HK-2 (cell line): ENCODE measurements around the gene SYNE4.

Source experiments
- DNase-seq: peaks from one replicate; pipeline ENCODE4 v3.0.0-alpha.2; 2018; ENCODE audit not compliant: unreplicated experiment

Gene SYNE4

DNA sequence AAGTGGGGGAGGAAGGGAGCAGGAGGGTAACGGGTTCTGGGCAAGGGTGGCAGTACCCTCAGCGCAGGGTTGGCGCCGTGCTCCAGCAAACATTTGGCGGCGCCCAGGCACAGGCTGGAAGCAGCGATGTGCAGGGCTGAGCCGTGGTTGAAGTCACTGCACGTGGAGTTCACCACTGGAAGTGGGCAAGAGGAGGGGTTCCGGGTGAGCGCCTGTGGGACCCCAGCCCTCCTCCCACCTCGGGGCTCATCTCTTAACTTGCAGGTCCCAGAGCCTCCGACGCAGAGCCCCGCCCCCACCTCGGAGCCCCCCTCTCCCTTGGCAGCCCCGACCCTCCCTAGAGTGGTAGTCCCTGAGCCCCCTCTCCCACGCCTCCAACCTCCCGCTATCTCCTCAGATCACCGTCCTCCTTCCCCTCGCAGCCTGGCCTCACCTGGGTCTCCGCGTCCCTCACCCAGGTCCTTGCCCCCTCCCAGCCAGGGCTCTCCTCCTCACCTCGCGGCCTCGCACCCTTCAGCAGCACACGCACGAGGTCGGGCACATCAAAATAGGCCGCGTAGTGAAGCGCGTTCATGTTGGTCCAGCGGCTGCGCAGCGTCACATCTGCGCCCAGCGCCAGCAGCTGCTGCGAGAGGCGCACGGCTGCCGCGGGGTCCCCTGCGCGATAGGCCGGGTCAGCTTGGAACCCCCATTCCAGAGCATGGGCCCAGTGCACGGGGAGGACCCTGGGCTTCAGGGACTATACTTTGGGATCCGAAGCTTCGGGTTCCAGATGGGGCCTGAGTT, 17.7 kb upstream of the SYNE4 start:
- no peak for DNase-seq

DNA sequence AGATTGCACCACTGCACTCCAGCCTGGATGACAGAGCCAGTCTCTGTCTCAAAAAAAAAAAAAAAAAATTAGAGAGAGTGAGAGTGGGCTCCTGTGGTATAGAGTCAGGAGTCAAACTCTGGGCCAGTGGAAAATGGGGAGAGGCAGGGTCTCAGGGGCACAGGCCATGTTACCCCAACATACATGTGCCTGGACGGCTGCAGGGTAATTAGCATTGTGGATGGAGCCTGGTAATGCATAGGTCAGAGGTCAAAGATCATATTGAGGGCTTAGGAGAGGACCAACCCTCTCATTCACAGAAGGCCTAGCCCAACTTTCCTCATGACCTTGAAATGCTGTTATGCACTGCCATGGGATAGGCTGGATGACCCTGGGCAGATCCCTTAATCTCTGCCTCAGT, 16.9 kb upstream of the SYNE4 start:
- no peak for DNase-seq

- DNase-seq = no peak
Measured at GRCh38 chr19:36023432-36023831, 14.8 kb upstream of the SYNE4 start.

- DNase-seq = no peak
Measured at GRCh38 chr19:36019061-36019670, 10.6 kb upstream of the SYNE4 start.

DNA sequence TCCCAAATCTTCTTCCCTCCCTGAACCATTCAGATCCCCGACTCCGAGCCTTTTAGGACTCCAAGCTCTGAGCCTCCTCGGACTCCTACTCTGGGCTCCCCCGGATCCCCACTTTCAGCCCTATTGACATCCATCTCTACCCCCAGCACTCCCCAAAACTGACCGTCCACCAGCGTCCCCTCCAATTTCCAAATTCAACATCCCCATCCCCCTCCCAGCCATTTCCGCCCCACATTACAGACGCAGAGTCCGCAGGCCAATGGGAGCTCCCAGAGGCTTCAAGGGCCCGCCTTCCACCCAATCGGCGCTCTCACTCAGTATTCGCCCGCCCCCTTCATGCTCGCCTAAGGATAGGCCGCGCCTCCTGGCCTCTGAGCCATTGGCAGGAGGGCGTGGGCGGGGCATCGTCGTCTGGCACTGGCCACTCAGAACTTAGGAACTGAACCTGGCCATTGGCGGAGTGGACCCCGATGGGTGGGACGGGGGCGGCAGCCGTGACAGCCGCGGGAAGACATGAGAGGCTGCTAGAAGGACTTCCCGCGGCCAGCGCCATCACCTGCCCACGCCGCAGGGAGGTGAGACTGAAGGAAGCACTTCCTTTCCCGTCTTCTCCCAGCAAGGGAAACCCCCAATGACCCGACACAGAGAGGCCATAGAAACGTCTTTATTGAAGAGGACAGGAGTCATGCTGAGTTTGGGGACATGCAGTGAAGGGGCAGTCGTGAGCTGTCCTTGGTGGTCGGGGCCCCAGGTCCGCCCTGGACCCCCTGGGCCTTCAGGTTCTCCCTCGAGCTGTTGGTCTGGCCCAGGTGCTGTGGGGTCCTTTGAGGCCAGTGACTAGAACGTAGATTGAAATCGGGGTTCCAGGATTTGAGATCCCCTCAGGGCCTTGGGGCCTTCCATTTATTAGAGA, 5.7 kb upstream of the SYNE4 start, which contains the start of gene ALKBH6:
Gene ALKBH6, minus strand, starts transcription at position 202 of the 913 bp plus-strand sequence. CDS start 816 bp downstream, outside the sequence.
- DNase-seq = peak; percentile 100

GRCh38 chr19:36013280-36014011, 4.8 kb upstream of the SYNE4 start:
- DNase-seq = no peak

- no peak for DNase-seq
Measured at GRCh38 chr19:36010402-36010801, 1.8 kb upstream of the SYNE4 start.

GRCh38 chr19:36009633-36010379, 1.2 kb upstream of the SYNE4 start:
- no peak for DNase-seq

GRCh38 chr19:36009220-36009619, 607 bp upstream of the SYNE4 start:
- DNase-seq = peak; percentile 38

GRCh38 chr19:36006955-36007354, 1.7 kb downstream of the SYNE4 start:
- DNase-seq = no peak

DNA sequence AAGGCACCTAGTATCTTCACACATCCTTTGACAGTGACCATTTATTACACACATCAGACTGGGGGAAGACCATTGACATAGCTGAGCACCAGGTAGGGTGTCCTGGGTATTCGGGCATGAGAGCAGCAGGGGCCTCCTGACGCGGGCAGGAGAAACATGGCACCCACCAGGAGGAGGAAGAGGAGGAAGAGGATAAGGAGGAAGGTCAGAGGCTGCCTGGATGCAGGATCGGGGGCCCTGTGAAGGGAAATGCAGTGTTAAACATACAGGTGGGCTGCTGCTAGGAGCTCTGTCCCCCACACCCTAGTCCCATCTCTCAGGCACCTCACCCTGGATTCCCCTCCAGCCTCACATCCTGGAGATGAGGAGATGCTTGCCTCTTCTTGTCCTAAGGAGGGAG, 5.3 kb downstream of the SYNE4 start:
- DNase-seq = no peak

- no peak for DNase-seq
Measured at GRCh38 chr19:36001605-36002004, 7.0 kb downstream of the SYNE4 start.

GRCh38 chr19:35996777-35997176, 11.8 kb downstream of the SYNE4 start:
- DNase-seq = no peak

DNA sequence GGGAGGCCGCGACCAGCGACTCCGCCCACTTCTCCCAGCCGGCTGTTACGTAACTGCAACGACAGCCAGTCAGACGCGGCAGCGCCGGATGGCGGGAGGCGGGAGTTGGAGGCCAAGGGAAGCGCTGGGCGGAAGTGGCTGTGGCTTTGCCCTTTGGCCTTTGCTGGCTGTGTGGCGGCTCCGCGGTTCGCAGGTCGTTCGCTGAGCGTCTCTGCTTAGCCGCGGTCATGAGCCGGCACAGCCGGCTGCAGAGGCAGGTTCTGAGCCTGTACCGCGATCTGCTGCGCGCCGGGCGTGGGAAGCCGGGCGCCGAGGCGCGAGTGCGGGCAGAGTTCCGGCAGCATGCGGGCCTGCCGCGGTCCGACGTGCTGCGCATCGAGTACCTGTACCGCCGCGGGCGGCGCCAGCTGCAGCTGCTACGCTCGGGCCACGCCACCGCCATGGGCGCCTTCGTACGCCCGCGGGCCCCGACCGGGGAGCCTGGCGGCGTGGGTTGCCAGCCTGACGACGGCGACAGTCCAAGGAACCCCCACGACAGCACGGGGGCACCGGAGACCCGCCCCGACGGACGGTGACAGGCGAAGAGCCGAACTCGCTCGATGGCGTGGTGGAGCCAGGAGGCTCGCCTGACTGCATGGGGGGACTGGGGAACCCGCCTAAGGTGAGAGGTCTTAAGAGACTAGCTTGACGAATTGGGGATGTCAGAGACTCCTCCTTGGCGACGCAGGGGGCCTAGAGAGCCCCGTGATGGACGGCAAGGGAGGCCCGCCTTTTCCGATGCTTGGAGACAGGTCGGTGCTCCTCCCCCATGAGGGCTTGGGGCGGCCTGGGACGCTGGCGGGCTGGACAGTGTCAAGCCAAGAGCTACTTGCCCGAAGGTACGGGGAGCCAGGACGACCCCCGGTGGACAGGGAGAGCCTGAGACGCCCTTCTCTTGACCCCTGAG, 13.3 kb downstream of the SYNE4 start, which contains the start of gene SDHAF1:
Gene SDHAF1, plus strand, starts transcription at position 141 of the 946 bp plus-strand sequence. Its CDS starts 87 bp downstream, at position 228.
- peak; percentile 94 for DNase-seq

DNA sequence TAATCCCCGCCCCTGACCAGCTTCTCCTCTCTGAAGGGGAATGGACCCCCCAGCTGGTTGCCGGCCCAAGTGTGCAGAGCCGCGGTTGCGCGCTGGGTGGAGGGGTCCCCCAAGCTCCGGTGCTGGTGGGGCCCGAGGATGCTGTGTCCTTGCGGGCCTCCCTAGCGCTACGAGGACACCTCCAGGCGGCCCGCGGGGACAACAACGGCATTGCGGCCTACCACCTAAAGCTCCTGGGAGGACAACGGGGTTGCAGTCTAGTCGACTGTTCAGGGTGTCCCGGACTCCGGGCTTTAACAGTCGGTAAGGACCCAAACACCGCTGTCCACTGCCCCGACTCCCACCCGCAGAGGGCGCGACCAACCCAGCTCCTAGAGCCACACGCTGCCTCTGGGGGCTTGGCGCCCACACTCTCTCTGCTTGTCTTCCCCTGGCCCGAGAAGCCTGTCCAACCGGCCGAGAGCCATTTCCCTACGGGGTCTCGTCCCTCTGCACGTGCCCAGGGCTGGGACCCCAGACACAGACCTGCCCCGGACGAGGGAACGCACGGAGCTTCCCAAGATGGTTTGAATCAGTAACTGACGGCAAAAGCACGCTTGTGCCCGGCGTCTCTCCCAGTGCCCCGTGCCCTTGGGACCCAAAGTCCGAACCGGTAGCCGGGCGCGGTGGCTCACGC, 14.6 kb downstream of the SYNE4 start:
- no peak for DNase-seq

DNA sequence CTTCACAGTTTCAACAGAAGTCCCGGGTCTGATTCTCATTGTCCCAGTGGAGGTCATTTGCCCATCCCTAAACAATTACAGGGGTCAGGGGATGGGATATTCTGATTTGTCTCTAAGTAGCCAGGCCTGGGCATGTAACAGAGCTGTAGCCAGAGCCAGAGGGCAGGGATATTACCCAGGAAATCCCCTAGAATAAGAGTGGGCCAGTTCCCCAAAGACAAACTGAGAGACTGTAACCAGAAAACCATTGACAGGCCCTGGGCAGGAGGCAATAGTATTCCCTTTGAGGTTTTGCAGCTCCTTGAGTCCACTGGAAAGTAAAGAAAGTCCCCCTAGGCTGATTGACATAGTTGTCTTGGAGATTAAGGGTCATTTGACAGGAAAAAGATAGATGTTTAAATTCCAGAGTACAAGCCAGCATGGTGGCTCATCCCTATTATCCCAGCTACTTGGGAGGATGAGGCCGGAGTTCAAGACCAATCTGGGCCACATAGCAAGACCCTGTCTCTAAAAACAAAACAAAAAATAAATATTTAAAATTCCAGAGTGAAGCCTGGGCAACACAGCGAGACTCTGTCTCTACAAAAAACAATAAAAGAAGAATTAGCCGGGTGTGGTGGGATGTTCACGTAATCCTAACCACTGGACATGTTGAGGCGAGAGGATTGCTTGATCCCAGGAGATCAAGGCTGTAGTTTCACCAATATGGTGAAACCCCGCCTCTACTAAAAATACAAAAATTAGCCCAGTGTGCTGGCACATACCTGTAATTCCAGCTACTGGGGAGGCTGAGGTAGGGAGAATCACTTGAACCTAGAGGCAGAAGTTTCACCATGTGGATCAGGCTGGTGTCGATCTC, 15.5 kb downstream of the SYNE4 start:
- no peak for DNase-seq

DNA sequence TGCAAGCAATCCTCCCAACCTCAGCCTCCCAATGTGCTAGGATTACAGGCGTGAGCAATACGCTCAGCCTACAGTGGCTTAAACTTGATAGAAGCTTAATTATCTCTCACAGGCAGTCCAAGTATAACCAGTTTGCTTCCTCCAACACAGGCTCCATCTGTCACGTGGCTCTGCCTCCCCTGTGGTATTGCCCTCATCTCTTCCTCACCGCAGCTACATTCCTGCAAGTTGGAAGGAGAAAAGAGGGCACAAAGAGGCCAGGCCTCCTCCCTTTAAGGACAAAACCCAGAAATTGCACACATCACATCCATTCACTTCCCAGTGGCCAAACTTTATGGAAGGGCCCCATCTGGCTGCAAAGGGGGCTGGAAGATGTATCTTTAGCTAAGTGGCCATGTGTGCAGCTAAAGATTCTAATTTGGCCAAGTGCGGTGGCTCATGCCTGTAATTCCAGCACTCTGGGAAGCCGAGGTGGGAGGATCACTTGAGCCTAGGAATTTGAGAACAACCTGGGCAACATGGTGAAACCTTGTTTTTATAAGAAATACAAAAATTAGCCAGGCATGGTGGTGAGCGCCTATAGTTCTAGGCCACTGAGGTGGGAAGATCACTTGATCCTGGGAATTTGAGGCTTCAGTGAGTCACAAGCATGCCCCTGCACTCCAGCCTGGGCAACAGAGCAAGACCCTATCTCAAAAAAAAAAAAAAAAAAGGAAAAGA, 16.7 kb downstream of the SYNE4 start:
- peak; percentile 59 for DNase-seq
